PC-9 (cell line): ENCODE measurements around the gene CADM2. TPM values are rescaled to one million over a fixed set of nuclear protein-coding genes. Genes with fewer than 3 reads are reported as not detected.

ENCODE experiments used
- BruUV-seq: library from RNA; stranded (reverse); fragments of 400-500 nt; replicated peaks from 2 replicates; lab custom pipeline; 2021; lab: Mats Ljungman, UMichigan
- CTCF ChIA-PET: fragments of 300-600 bp; sonication (Branson Sonifier 250); formaldehyde crosslinking; loops from one replicate; lab custom pipeline; 2022; ENCODE audit warnings: antibody characterized with exemption; lab: Charles Lee
- POLR2A ChIA-PET: fragments of 300-600 bp; sonication (Branson Sonifier 250); formaldehyde crosslinking; loops from one replicate; lab custom pipeline; 2022; ENCODE audit warnings: antibody characterized with exemption; ENCODE audit not compliant: unreplicated experiment; lab: Charles Lee
- DNase-seq, 2 experiments: peaks; one replicate each; pipeline versions ENCODE4 v3.0.0 to v3.0.0-alpha.2; 2015 to 2022; ENCODE audit warnings: mixed read lengths in 1 of 2
- H2AFZ ChIP-seq: fragments of 200-600 bp; sonication (generic); 2 replicates; pipeline ENCODE4 v1.8.1; 2017; ENCODE audit warnings: antibody characterized with exemption
- H3F3A ChIP-seq: fragments of 200-600 bp; sonication (generic); 2 replicates; pipeline ENCODE4 v1.8.1; 2017; ENCODE audit warnings: antibody characterized with exemption, mild to moderate bottlenecking, low read depth; ENCODE audit not compliant: insufficient read depth
- H3K27ac ChIP-seq: fragments of 200-600 bp; sonication (generic); 2 replicates; pipeline ENCODE4 v1.6.1; 2016; ENCODE audit warnings: mixed run types
- H3K27me3 ChIP-seq: fragments of 200-600 bp; sonication (generic); 2 replicates; pipeline ENCODE4 v1.6.1; 2016; ENCODE audit warnings: low read depth, mixed run types; ENCODE audit not compliant: insufficient read depth
- H3K36me3 ChIP-seq: fragments of 200-600 bp; sonication (generic); 2 replicates; pipeline ENCODE4 v1.6.1; 2016; ENCODE audit warnings: low read depth, mixed run types
- H3K4me1 ChIP-seq: fragments of 200-600 bp; sonication (generic); replicated peaks from 2 replicates; pipeline ENCODE4 v1.6.1; 2016; ENCODE audit warnings: mixed run types; ENCODE audit not compliant: insufficient read depth
- H3K4me2 ChIP-seq: fragments of 200-600 bp; sonication (generic); 2 replicates; pipeline ENCODE4 v1.6.1; 2017; ENCODE audit warnings: mixed run types
- H3K4me3 ChIP-seq: fragments of 200-600 bp; sonication (generic); 2 replicates; pipeline ENCODE4 v1.6.1; 2016; ENCODE audit warnings: mixed run types
- H3K79me2 ChIP-seq: fragments of 200-600 bp; sonication (generic); 2 replicates; pipeline ENCODE4 v1.6.1; 2017; ENCODE audit warnings: low read depth, mixed run types
- H3K9me2 ChIP-seq: fragments of 200-600 bp; sonication (generic); 2 replicates; pipeline ENCODE4 v1.8.1; 2017; ENCODE audit warnings: mild to moderate bottlenecking; ENCODE audit not compliant: insufficient read depth
- H3K9me3 ChIP-seq: fragments of 200-600 bp; sonication (generic); 2 replicates; pipeline ENCODE4 v1.8.1; 2016; ENCODE audit warnings: low read depth; ENCODE audit not compliant: insufficient read depth
- H4K20me1 ChIP-seq: fragments of 200-600 bp; sonication (generic); 2 replicates; pipeline ENCODE4 v1.8.1; 2017; ENCODE audit not compliant: insufficient read depth
- CTCF ChIP-seq: fragments of 200-600 bp; sonication (generic); conservative IDR thresholded peaks from 2 replicates; pipeline ENCODE4 v1.6.1; 2017; ENCODE audit warnings: mixed run types, antibody characterized with exemption, mild to moderate bottlenecking, moderate library complexity
- EZH2 ChIP-seq: fragments of 200-600 bp; sonication (generic); IDR thresholded peaks from 2 replicates; pipeline ENCODE4 v1.8.0; 2017; ENCODE audit warnings: antibody characterized with exemption, low read depth
- intact Hi-C: fragments of 100-400 bp; cut with micrococcal nuclease; formaldehyde crosslinking; loops from one replicate; pipeline ENCODE4 v1.10.0; 2022; ENCODE audit not compliant: unreplicated experiment
- total RNA-seq: library from RNA; stranded (reverse); gene quantifications from 2 replicates; pipeline ENCODE4 v1.2.3, GENCODE V29; 2021

The CADM2 gene
- total RNA-seq, 1 experiment from 2014 or later = 0.59 TPM

- CTCF ChIA-PET = no interaction called here
- Histone ChIP-seq H3K4me2 (no peak overlapping the region), H2AFZ (no peak overlapping the region), H3K4me3 (no peak overlapping the region), H3K79me2 (no peaks in the 10 kb centered on the region), H4K20me1 (no peaks in the 10 kb centered on the region), H3K27me3 (no peaks in the 10 kb centered on the region; the same call in 1 of the 2 replicates), H3K9me3 (no peaks in the 10 kb centered on the region), H3K36me3 (no peaks in the 10 kb centered on the region), H3K27ac (no peak overlapping the region), H3K4me1 (no peaks in the 10 kb centered on the region), H3F3A (no peaks in the 10 kb centered on the region), H3K9me2 (no peaks in the 10 kb centered on the region; the same call in 1 of the 2 replicates)
- POLR2A ChIA-PET = interaction anchor here (0.7 kb wide), 1 partner anchor 562 kb away, joined by 4 read pairs; no protein-coding TSS in a partner anchor
- intact Hi-C loops = no loop called here
- TF ChIP-seq CTCF (no peak), EZH2 (no peak)
- BruUV-seq = no TSS peak
- DNase-seq = peak in 1 of 2 experiments; percentile 12
These were observed 6.4 kb downstream of the CADM2 start for GRCh38 chr3:84965141-84965540.

- no peaks in the 10 kb centered on the region for H3K79me2 ChIP-seq
- ChIA-PET POLR2A (no interaction called here), CTCF (no interaction called here)
- no peaks in the 10 kb centered on the region for H4K20me1 ChIP-seq
- no peak for DNase-seq
- no TSS peak for BruUV-seq
- H3K4me1 ChIP-seq = no peaks in the 10 kb centered on the region
- H3K36me3 ChIP-seq = no peaks in the 10 kb centered on the region
- no peak overlapping the region for H2AFZ ChIP-seq
- no peak overlapping the region for H3K4me2 ChIP-seq
- H3K9me2 ChIP-seq = no peaks in the 10 kb centered on the region; the same call in 1 of the 2 replicates
- H3K27me3 ChIP-seq = no peaks in the 10 kb centered on the region
- H3K27ac ChIP-seq = no peak overlapping the region
- no peaks in the 10 kb centered on the region for H3F3A ChIP-seq
- intact Hi-C loops = no loop called here
- TF ChIP-seq CTCF (no peak), EZH2 (no peak)
- H3K9me3 ChIP-seq = no peaks in the 10 kb centered on the region
- H3K4me3 ChIP-seq = no peak overlapping the region
These were observed 9.2 kb downstream of the CADM2 start for GRCh38 chr3:84967767-84968581.

- H3K4me3 ChIP-seq = no peak overlapping the region
- no peak overlapping the region for H3K27ac ChIP-seq
- H3K27me3 ChIP-seq = no peaks in the 10 kb centered on the region
- no peak for DNase-seq
- H3K79me2 ChIP-seq = no peaks in the 10 kb centered on the region
- H3F3A ChIP-seq = no peaks in the 10 kb centered on the region
- CTCF ChIA-PET = no interaction called here
- H3K4me1 ChIP-seq = no peaks in the 10 kb centered on the region
- TF ChIP-seq CTCF (no peak), EZH2 (no peak)
- no TSS peak for BruUV-seq
- H3K36me3 ChIP-seq = no peaks in the 10 kb centered on the region
- no peaks in the 10 kb centered on the region for H4K20me1 ChIP-seq
- no peak overlapping the region for H2AFZ ChIP-seq
- H3K9me3 ChIP-seq = no peaks in the 10 kb centered on the region
- POLR2A ChIA-PET = no interaction called here
- intact Hi-C loops = no loop called here
- H3K4me2 ChIP-seq = no peak overlapping the region
- H3K9me2 ChIP-seq = no peaks in the 10 kb centered on the region; the same call in 1 of the 2 replicates
These were observed 10.0 kb downstream of the CADM2 start for GRCh38 chr3:84968701-84969235.
